H1 (cell line): ENCODE results near the gene CAMKK2. TPM values are rescaled to one million over a fixed set of nuclear protein-coding genes. Genes with fewer than 3 reads are reported as not detected.

ENCODE experiments used
- CTCF ChIA-PET: fragments of 300-600 bp; sonication (Branson Sonifier 250); formaldehyde crosslinking; loops from one replicate; lab custom pipeline; 2021; ENCODE audit not compliant: partially characterized antibody; lab: Charles Lee
- POLR2A ChIA-PET: fragments of 300-600 bp; sonication (Branson Sonifier 250); formaldehyde crosslinking; loops from one replicate; lab custom pipeline; 2021; ENCODE audit warnings: inconsistent platforms; ENCODE audit not compliant: partially characterized antibody; lab: Charles Lee
- DNase-seq, 2 experiments: peaks; one replicate each; pipeline versions ENCODE4 v3.0.0 to v3.0.0-alpha.2; 2010 to 2022; ENCODE audit warnings: low spot score in 2 of 2, low read depth in 1 of 2, mixed read lengths in 1 of 2
- FAIRE-seq: peaks from 2 replicates; lab custom pipeline; 2011; peaks lifted over from hg19 to GRCh38; lab: Jason Lieb, UNC
- H2AFZ ChIP-seq: 2 replicates; pipeline ENCODE4 v1.8.1; 2012; ENCODE audit warnings: low read length, inconsistent platforms
- H2AK5ac ChIP-seq: 2 replicates; pipeline ENCODE4 v1.6.1; 2013; ENCODE audit warnings: low read depth, low read length
- H2BK120ac ChIP-seq: replicated peaks from 2 replicates; pipeline ENCODE3; 2013; ENCODE audit warnings: low read depth, low read length, inconsistent platforms
- H2BK12ac ChIP-seq: 2 replicates; pipeline ENCODE4 v1.6.1; 2013; ENCODE audit warnings: low read depth, low read length
- H2BK15ac ChIP-seq: 2 replicates; pipeline ENCODE4 v1.6.1; 2013; ENCODE audit warnings: low read length
- H2BK20ac ChIP-seq: 2 replicates; pipeline ENCODE4 v1.6.1; 2013; ENCODE audit warnings: low read length
- H2BK5ac ChIP-seq: 2 replicates; pipeline ENCODE4 v1.6.1; 2013; ENCODE audit warnings: low read depth, low read length
- H3K14ac ChIP-seq: 2 replicates; pipeline ENCODE4 v1.6.1; 2013; ENCODE audit warnings: inconsistent platforms; ENCODE audit not compliant: insufficient read length
- H3K18ac ChIP-seq: 2 replicates; pipeline ENCODE4 v1.6.1; 2013; ENCODE audit warnings: low read length; ENCODE audit errors: extremely low read depth
- H3K23ac ChIP-seq: 2 replicates; pipeline ENCODE4 v1.6.1; 2013; ENCODE audit warnings: inconsistent platforms; ENCODE audit not compliant: insufficient read length
- H3K23me2 ChIP-seq: 2 replicates; pipeline ENCODE4 v1.6.1; 2013; ENCODE audit warnings: low read depth, low read length
- H3K27ac ChIP-seq: 2 replicates; pipeline ENCODE4 v1.6.1; 2011; ENCODE audit warnings: low read depth, low read length, inconsistent platforms
- H3K27me3 ChIP-seq, 4 experiments: replicated peaks in 1 of 4; 1 replicate in 1 of 4; 2 replicates in 3 of 4; pipeline versions ENCODE4 v1.6.1 to v1.8.1; 2011 to 2013; ENCODE audit warnings: low read length in 3 of 4, mild to moderate bottlenecking in 3 of 4, inconsistent platforms in 2 of 4, mixed read lengths in 2 of 4, moderate library complexity in 1 of 4; ENCODE audit not compliant: control insufficient read depth in 3 of 4, insufficient read depth in 3 of 4; ENCODE audit errors: extremely low read depth in 1 of 4
- H3K36me3 ChIP-seq, 4 experiments: 2 replicates each; pipeline versions ENCODE4 v1.6.1 to v1.8.1; 2011 to 2013; ENCODE audit warnings: mild to moderate bottlenecking in 4 of 4, low read length in 3 of 4, moderate library complexity in 2 of 4, control low read depth in 1 of 4, inconsistent platforms in 1 of 4; ENCODE audit not compliant: insufficient read depth in 4 of 4, control insufficient read depth in 2 of 4
- H3K4ac ChIP-seq: replicated peaks from 2 replicates; pipeline ENCODE3; 2013; ENCODE audit warnings: low read length, low read depth, mixed read lengths, inconsistent platforms; ENCODE audit not compliant: insufficient read length
- H3K4me1 ChIP-seq, 4 experiments: replicated peaks in 1 of 4; 1 replicate in 1 of 4; 2 replicates in 3 of 4; pipeline versions ENCODE4 v1.6.1 to v1.8.1; 2011 to 2013; ENCODE audit warnings: low read length in 3 of 4, inconsistent platforms in 2 of 4, mixed read lengths in 1 of 4; ENCODE audit not compliant: insufficient read depth in 4 of 4, control insufficient read depth in 3 of 4
- H3K4me2 ChIP-seq, 2 experiments: 2 replicates each; pipeline versions ENCODE4 v1.6.1 to v1.8.1; 2011 to 2013; ENCODE audit warnings: low read depth in 2 of 2, low read length in 2 of 2, control low read depth in 1 of 2, inconsistent platforms in 1 of 2, mild to moderate bottlenecking in 1 of 2; ENCODE audit not compliant: insufficient read depth in 1 of 2
- H3K4me3 ChIP-seq, 4 experiments: fragments of 200-600, 300-600 bp in 1 of 4; sonication (generic), shearing (Covaris generic), sonication (Bioruptor Twin) in 1 of 4; 2 replicates each; pipeline versions ENCODE4 v1.5.1 to v1.8.1; 2011 to 2016; ENCODE audit warnings: low read length in 4 of 4, low read depth in 3 of 4, control low read depth in 2 of 4, inconsistent platforms in 2 of 4, mild to moderate bottlenecking in 2 of 4, mixed read lengths in 1 of 4, moderate library complexity in 1 of 4; ENCODE audit not compliant: insufficient read depth in 2 of 4; ENCODE audit errors: extremely low read depth in 1 of 4
- H3K56ac ChIP-seq: replicated peaks from 2 replicates; pipeline ENCODE3; 2013; ENCODE audit warnings: low read depth, mild to moderate bottlenecking, mixed read lengths, low read length, inconsistent platforms; ENCODE audit not compliant: insufficient read length
- H3K79me1 ChIP-seq: 2 replicates; pipeline ENCODE4 v1.6.1; 2013; ENCODE audit warnings: low read depth, low read length, control low read depth
- H3K79me2 ChIP-seq, 2 experiments: 2 replicates each; pipeline versions ENCODE4 v1.6.1 to v1.8.1; 2012 to 2013; ENCODE audit warnings: low read length in 2 of 2, mild to moderate bottlenecking in 2 of 2, inconsistent platforms in 1 of 2; ENCODE audit not compliant: insufficient read depth in 2 of 2, control insufficient read depth in 1 of 2
- H3K9ac ChIP-seq, 4 experiments: replicated peaks in 1 of 4; 1 replicate in 1 of 4; 2 replicates in 3 of 4; pipeline versions ENCODE4 v1.6.1 to v1.8.1; 2011 to 2013; ENCODE audit warnings: low read depth in 3 of 4, low read length in 3 of 4, control low read depth in 2 of 4, mild to moderate bottlenecking in 2 of 4, moderate library complexity in 2 of 4, inconsistent platforms in 1 of 4; ENCODE audit errors: extremely low read depth in 1 of 4
- H3K9me3 ChIP-seq, 2 experiments: 2 replicates each; pipeline versions ENCODE4 v1.6.1 to v1.8.1; 2012 to 2013; ENCODE audit warnings: mild to moderate bottlenecking in 2 of 2, moderate library complexity in 2 of 2, control low read depth in 1 of 2, inconsistent platforms in 1 of 2, low read depth in 1 of 2, low read length in 1 of 2, mixed read lengths in 1 of 2; ENCODE audit not compliant: insufficient read depth in 2 of 2
- H4K20me1 ChIP-seq, 2 experiments: replicated peaks in 1 of 2; 2 replicates each; pipeline versions ENCODE3 to v1.8.1; 2011 to 2013; ENCODE audit warnings: inconsistent platforms in 2 of 2, low read length in 2 of 2, mild to moderate bottlenecking in 1 of 2; ENCODE audit not compliant: insufficient read depth in 2 of 2, control insufficient read depth in 1 of 2
- H4K5ac ChIP-seq: 2 replicates; pipeline ENCODE4 v1.6.1; 2013; ENCODE audit warnings: low read length, low read depth, mixed read lengths, inconsistent platforms; ENCODE audit not compliant: insufficient read length
- H4K8ac ChIP-seq: 2 replicates; pipeline ENCODE4 v1.8.0; 2013; ENCODE audit warnings: mild to moderate bottlenecking, moderate library complexity, low read length, inconsistent platforms; ENCODE audit not compliant: insufficient read depth; ENCODE audit errors: extremely low read depth
- H4K91ac ChIP-seq: replicated peaks from 2 replicates; pipeline ENCODE3; 2013; ENCODE audit warnings: low read length, mixed read lengths, inconsistent platforms; ENCODE audit not compliant: insufficient read length
- CHD2 ChIP-seq: IDR thresholded peaks from 2 replicates; pipeline ENCODE4 v1.6.1; 2012; ENCODE audit warnings: low read length, improper control_type of control experiment
- CREB1 ChIP-seq: IDR thresholded peaks from 2 replicates; pipeline ENCODE4 v1.6.1; 2012; ENCODE audit warnings: inconsistent platforms
- FOSL1 ChIP-seq: IDR thresholded peaks from 2 replicates; pipeline ENCODE4 v1.6.1; 2011; ENCODE audit warnings: mild to moderate bottlenecking, low read depth, low read length, moderate library complexity; ENCODE audit not compliant: insufficient read depth
- GABPA ChIP-seq: IDR thresholded peaks from 2 replicates; pipeline ENCODE4 v1.6.1; 2011; ENCODE audit warnings: mild to moderate bottlenecking, low read length, moderate library complexity, borderline replicate concordance; ENCODE audit not compliant: insufficient read depth
- JUN ChIP-seq: IDR thresholded peaks from 2 replicates; pipeline ENCODE4 v1.6.1; 2011; ENCODE audit warnings: low read depth, mild to moderate bottlenecking, improper control_type of control experiment, low read length
- KDM5A ChIP-seq: fragments of 200-600 bp; IDR thresholded peaks from 2 replicates; pipeline ENCODE4 v1.7.1; 2012; ENCODE audit warnings: mild to moderate bottlenecking, low read length, inconsistent platforms, mixed read lengths
- POLR2A ChIP-seq, 2 experiments: IDR thresholded peaks; 1 replicate in 1 of 2; 2 replicates in 1 of 2; pipeline ENCODE4 v1.6.1; 2011; ENCODE audit warnings: low read depth in 2 of 2, low read length in 2 of 2, mild to moderate bottlenecking in 2 of 2; ENCODE audit errors: control extremely low read depth in 1 of 2
- POU5F1 ChIP-seq: IDR thresholded peaks from 2 replicates; pipeline ENCODE4 v1.6.1; 2011; ENCODE audit warnings: low read depth, mild to moderate bottlenecking, low read length, moderate library complexity
- RBBP5 ChIP-seq: IDR thresholded peaks from 2 replicates; pipeline ENCODE4 v1.7.1; 2012; ENCODE audit warnings: low read depth, mild to moderate bottlenecking, inconsistent platforms, low read length, moderate library complexity, borderline replicate concordance
- SIX5 ChIP-seq: IDR thresholded peaks from 2 replicates; pipeline ENCODE4 v1.6.1; 2011; ENCODE audit warnings: mild to moderate bottlenecking, low read depth, low read length
- SUZ12 ChIP-seq: fragments of 200-600 bp; sonication (generic); IDR thresholded peaks from 2 replicates; pipeline ENCODE4 v1.6.1; 2012; ENCODE audit warnings: mild to moderate bottlenecking, inconsistent platforms, low read length, moderate library complexity, mixed read lengths
- TAF7 ChIP-seq: optimal IDR thresholded peaks from 2 replicates; pipeline ENCODE3; 2011; ENCODE audit warnings: low read depth, mild to moderate bottlenecking, inconsistent platforms, low read length, moderate library complexity, borderline replicate concordance
- TBP ChIP-seq: IDR thresholded peaks from 2 replicates; pipeline ENCODE4 v1.6.1; 2011; ENCODE audit warnings: low read depth, low read length, improper control_type of control experiment
- WGBS, 2 experiments: shearing (Covaris generic) in 1 of 2; methylation state at CpG; one replicate each; pipeline versions ENCODE4 v1.1.6 to v1.1.7; 2013 to 2015; ENCODE audit warnings: low lambda C conversion rate in 2 of 2, mixed read lengths in 2 of 2, inconsistent platforms in 1 of 2, low coverage in 1 of 2, missing lambda C conversion rate in 1 of 2; ENCODE audit not compliant: insufficient replicate concordance in 2 of 2, insufficient coverage in 1 of 2, insufficient read length in 1 of 2; ENCODE audit errors: extremely low coverage in 1 of 2, missing lambda C conversion rate in 1 of 2; 5-methylcytosine and 5-hydroxymethylcytosine counted together
- polyA plus RNA-seq, 7 experiments: library from polyadenylated mRNA; depleted of rRNA in 3 of 7; stranded (reverse) in 5 of 7; unstranded in 2 of 7; fragments of >200 nt in 5 of 7; fragments of 200-250 nt in 2 of 7; gene quantifications; 1 replicate in 5 of 7; 2 replicates in 1 of 7; 4 replicates in 1 of 7; pipeline versions ENCODE4 v1.2.1 to v1.2.3, GENCODE V29; 2011 to 2013; ENCODE audit warnings: missing spikeins in 2 of 7, mixed read lengths in 2 of 7
- total RNA-seq: library from RNA; stranded (reverse); fragmentation: NEBNext Ultra II Directional; extraction: Animal tissue kit (Norgen Biotek cat#: 25700); gene quantifications from 2 replicates; pipeline ENCODE4 v1.2.1, GENCODE V29; 2021

Gene CAMKK2
- total and polyA plus RNA-seq, 2 of the 8 experiments (the other 6 are each of a cell fraction or from before 2014, with no cell fraction given), result 29.6 to 30.6 TPM

GRCh38 chr12:121224591-121224990 lies 71.9 kb downstream of the CAMKK2 start:
- ChIA-PET CTCF (interaction anchor here (0.7 to 1.9 kb wide), 10 partner anchors 9 to 642 kb away, joined by 3 to 9 read pairs (median 4); no protein-coding TSS in a partner anchor), POLR2A (interaction anchor here (1.3 to 3.1 kb wide), 3 partner anchors 8 to 15 kb away, joined by 5 to 12 read pairs (median 6); no protein-coding TSS in a partner anchor)
- H2BK20ac ChIP-seq, result no peak overlapping the region
- no peak overlapping the region for H2BK15ac ChIP-seq
- H3K79me2 ChIP-seq, result no peaks in the 10 kb centered on the region
- no peak overlapping the region for H3K4ac ChIP-seq
- no peak overlapping the region for H2AFZ ChIP-seq
- H3K79me1 ChIP-seq, result no peaks in the 10 kb centered on the region
- H4K20me1 ChIP-seq, result no peaks in the 10 kb centered on the region
- H4K91ac ChIP-seq, result no peak overlapping the region
- H2BK120ac ChIP-seq, result no peak overlapping the region
- TF ChIP-seq TBP (no peak), SUZ12 (no peak), TAF7 (no peak), GABPA (no peak), KDM5A (no peak), RBBP5 (no peak), SIX5 (no peak), CHD2 (no peak), POU5F1 (no peak), POLR2A (IDR thresholded peaks at IDR 0.05; ENCODE audit: control extremely low read depth in 1 of 2, low read depth in 2 of 2, low read length in 2 of 2) (no peak), JUN (no peak), FOSL1 (no peak), CREB1 (no peak)
- H3K14ac ChIP-seq, result no peak overlapping the region
- no peak overlapping the region for H2AK5ac ChIP-seq
- H3K4me3 ChIP-seq, result no peak overlapping the region
- H3K9me3 ChIP-seq, result no peaks in the 10 kb centered on the region
- no peaks in the 10 kb centered on the region for H3K4me1 ChIP-seq
- H4K8ac ChIP-seq, result no peak overlapping the region
- H4K5ac ChIP-seq, result no peak overlapping the region
- no peak overlapping the region for H3K4me2 ChIP-seq
- no peak overlapping the region; the same call in 1 of the 2 replicates for H3K18ac ChIP-seq
- H2BK12ac ChIP-seq, result no peak overlapping the region
- no peaks in the 10 kb centered on the region for H3K27me3 ChIP-seq
- H3K23me2 ChIP-seq, result no peaks in the 10 kb centered on the region; the same call in 1 of the 2 replicates
- H3K56ac ChIP-seq, result no peak overlapping the region
- DNase-seq (no peak), FAIRE-seq (no peak)
- H3K23ac ChIP-seq, result no peak overlapping the region
- no peak overlapping the region for H3K27ac ChIP-seq
- H3K9ac ChIP-seq, result no peak overlapping the region
- no peak overlapping the region for H2BK5ac ChIP-seq
- no peaks in the 10 kb centered on the region for H3K36me3 ChIP-seq
- WGBS, 2 experiments, result 96% methylated on average over 8 of the region's 8 CpGs; no CpG with 5 or more reads in 1 of the 2 experiments
